SK-N-SH (cell line): Measurements from ENCODE around the gene GLCE. TPM values are rescaled to one million over a fixed set of nuclear protein-coding genes. Genes with fewer than 3 reads are reported as not detected.

Experiments used
- CTCF ChIA-PET: fragments of 300-600, 350-600 bp; formaldehyde crosslinking; extraction: SDS; loops from one replicate; lab custom pipeline; 2021; lab: Yijun Ruan, JAX
- POLR2A ChIA-PET: fragments of 350-600 bp; sonication (Branson Sonifier 250); formaldehyde crosslinking; extraction: SDS; loops from one replicate; lab custom pipeline; 2020; ENCODE audit warnings: antibody characterized with exemption, inconsistent platforms; lab: Yijun Ruan, JAX
- DNase-seq: peaks from one replicate; pipeline ENCODE4 v3.0.0; 2012
- H2AFZ ChIP-seq: fragments of 200-600 bp; sonication (generic); 2 replicates; pipeline ENCODE4 v1.8.1; 2016; ENCODE audit warnings: antibody characterized with exemption, mild to moderate bottlenecking, low read depth
- H3F3A ChIP-seq: fragments of 200-600 bp; sonication (generic); replicated peaks from 2 replicates; pipeline ENCODE3; 2016; ENCODE audit warnings: antibody characterized with exemption, mild to moderate bottlenecking; ENCODE audit not compliant: insufficient read depth
- H3K27ac ChIP-seq, 2 experiments: fragments of 200-500 bp in 1 of 2; fragments of 200-600 bp in 1 of 2; sonication (Bioruptor generic) in 1 of 2; sonication (generic), shearing (Covaris generic) in 1 of 2; 2 replicates each; pipeline versions ENCODE4 v1.5.1 to v1.6.1; 2014 to 2016; ENCODE audit warnings: low read depth in 2 of 2, inconsistent platforms in 1 of 2, low read length in 1 of 2, mild to moderate bottlenecking in 1 of 2, mixed read lengths in 1 of 2
- H3K27me3 ChIP-seq: fragments of 200-600 bp; sonication (generic), shearing (Covaris generic); 2 replicates; pipeline ENCODE4 v1.6.1; 2016; ENCODE audit warnings: mixed run types; ENCODE audit not compliant: insufficient read depth
- H3K36me3 ChIP-seq, 2 experiments: fragments of 200-500 bp in 1 of 2; fragments of 200-600 bp in 1 of 2; sonication (Bioruptor generic) in 1 of 2; sonication (generic) in 1 of 2; replicated peaks in 1 of 2; 2 replicates each; pipeline versions ENCODE3 to v1.5.1; 2014 to 2016; ENCODE audit warnings: low read length in 1 of 2, mild to moderate bottlenecking in 1 of 2; ENCODE audit not compliant: insufficient read depth in 2 of 2, control insufficient read depth in 1 of 2
- H3K4me1 ChIP-seq, 2 experiments: fragments of 200-500 bp in 1 of 2; fragments of 200-600 bp in 1 of 2; sonication (Bioruptor generic) in 1 of 2; sonication (generic), shearing (Covaris generic) in 1 of 2; 2 replicates each; pipeline versions ENCODE4 v1.5.1 to v1.6.1; 2014 to 2016; ENCODE audit warnings: low read depth in 1 of 2, low read length in 1 of 2, mixed run types in 1 of 2; ENCODE audit not compliant: insufficient read depth in 2 of 2, control insufficient read depth in 1 of 2
- H3K4me2 ChIP-seq: fragments of 200-600 bp; sonication (generic), shearing (Covaris generic); 2 replicates; pipeline ENCODE4 v1.6.1; 2017; ENCODE audit warnings: mixed run types
- H3K4me3 ChIP-seq, 2 experiments: fragments of 200-500 bp in 1 of 2; fragments of 200-600 bp in 1 of 2; sonication (Bioruptor generic) in 1 of 2; sonication (generic), shearing (Covaris generic) in 1 of 2; 2 replicates each; pipeline versions ENCODE4 v1.5.1 to v1.8.1; 2014 to 2016; ENCODE audit warnings: low read depth in 2 of 2, inconsistent platforms in 1 of 2, low read length in 1 of 2, mild to moderate bottlenecking in 1 of 2, mixed read lengths in 1 of 2, moderate library complexity in 1 of 2
- H3K79me2 ChIP-seq: fragments of 200-600 bp; sonication (generic); 2 replicates; pipeline ENCODE4 v1.8.1; 2017; ENCODE audit warnings: mild to moderate bottlenecking; ENCODE audit not compliant: insufficient read depth
- H3K9ac ChIP-seq: fragments of 200-600 bp; sonication (generic); 2 replicates; pipeline ENCODE4 v1.6.1; 2017; ENCODE audit warnings: mixed run types
- H3K9me2 ChIP-seq: fragments of 200-600 bp; sonication (generic); 2 replicates; pipeline ENCODE4 v1.6.1; 2017; ENCODE audit warnings: mixed run types
- H3K9me3 ChIP-seq: fragments of 200-600 bp; sonication (generic); 2 replicates; pipeline ENCODE4 v1.6.1; 2017; ENCODE audit warnings: mixed run types, mild to moderate bottlenecking, moderate library complexity
- H4K20me1 ChIP-seq: fragments of 200-600 bp; sonication (generic); 2 replicates; pipeline ENCODE4 v1.6.1; 2017; ENCODE audit warnings: mild to moderate bottlenecking, mixed run types; ENCODE audit not compliant: insufficient read depth
- ELF1 ChIP-seq: IDR thresholded peaks from 2 replicates; pipeline ENCODE4 v1.4.0; 2012
- EP300 ChIP-seq, 2 experiments: IDR thresholded peaks; 2 replicates each; pipeline versions ENCODE4 v1.4.0 to v1.6.1; 2012; ENCODE audit warnings: borderline replicate concordance in 1 of 2, low read depth in 1 of 2, low read length in 1 of 2
- EZH2phosphoT487 ChIP-seq: fragments of 200-600 bp; sonication (generic); IDR thresholded peaks from 2 replicates; pipeline ENCODE4 v1.6.1; 2017; ENCODE audit warnings: low read depth, mixed run types, mild to moderate bottlenecking, antibody characterized with exemption, moderate library complexity, borderline replicate concordance
- FOXJ3 ChIP-seq: sonication (generic); formaldehyde crosslinking; IDR thresholded peaks from 2 replicates; pipeline ENCODE4 v1.5.1; 2020; ENCODE audit warnings: mild to moderate bottlenecking, missing genetic modification reagents
- GABPA ChIP-seq: IDR thresholded peaks from 2 replicates; pipeline ENCODE4 v1.4.0; 2012; ENCODE audit warnings: low read depth, mild to moderate bottlenecking
- MEF2A ChIP-seq: IDR thresholded peaks from 2 replicates; pipeline ENCODE4 v1.4.0; 2012; ENCODE audit warnings: low read depth, borderline replicate concordance
- MXI1 ChIP-seq: IDR thresholded peaks from 2 replicates; pipeline ENCODE4 v1.6.1; 2012; ENCODE audit warnings: mild to moderate bottlenecking, low read depth, low read length, improper control_type of control experiment
- RAD21 ChIP-seq: IDR thresholded peaks from 2 replicates; pipeline ENCODE4 v1.6.1; 2012; ENCODE audit warnings: mild to moderate bottlenecking, low read length
- RCOR1 ChIP-seq: fragments of 150-350 bp; IDR thresholded peaks from 2 replicates; pipeline ENCODE4 v1.6.1; 2017; ENCODE audit warnings: antibody characterized with exemption, low read length
- RFX5 ChIP-seq: IDR thresholded peaks from 2 replicates; pipeline ENCODE4 v1.6.1; 2012; ENCODE audit warnings: mild to moderate bottlenecking, improper control_type of control experiment, low read length
- RXRA ChIP-seq: IDR thresholded peaks from 2 replicates; pipeline ENCODE4 v1.4.0; 2012; ENCODE audit warnings: low read depth, mild to moderate bottlenecking, borderline replicate concordance
- TAF1 ChIP-seq: IDR thresholded peaks from 2 replicates; pipeline ENCODE4 v1.6.1; 2012; ENCODE audit warnings: low read depth, mild to moderate bottlenecking, low read length, moderate library complexity, borderline replicate concordance
- TCF12 ChIP-seq: IDR thresholded peaks from 2 replicates; pipeline ENCODE4 v1.4.0; 2012
- USF1 ChIP-seq: IDR thresholded peaks from 2 replicates; pipeline ENCODE4 v1.4.0; 2012; ENCODE audit warnings: low read depth, borderline replicate concordance
- ZBTB33 ChIP-seq: IDR thresholded peaks from 2 replicates; pipeline ENCODE4 v1.4.0; 2012; ENCODE audit warnings: low read depth, borderline replicate concordance
- WGBS: methylation state at CpG from one replicate; pipeline ENCODE4 v1.1.6; 2017; ENCODE audit warnings: low lambda C conversion rate; 5-methylcytosine and 5-hydroxymethylcytosine counted together
- polyA plus RNA-seq, 3 experiments: library from polyadenylated mRNA; depleted of rRNA; stranded (reverse); fragments of >200 nt; gene quantifications; 2 replicates each; pipeline ENCODE4 v1.2.3, GENCODE V29; 2012
- TF ChIP-seq, protein P1 (sequence below): IDR thresholded peaks from 2 replicates; pipeline ENCODE4; 2012
- TF ChIP-seq, protein P2 (sequence below): IDR thresholded peaks from 2 replicates; pipeline ENCODE4 v1.4.0; 2012; ENCODE audit warnings: low read depth
- TF ChIP-seq, protein P3 (sequence below): fragments of 150-350 bp; IDR thresholded peaks from 2 replicates; pipeline ENCODE4 v1.6.1; 2017; ENCODE audit warnings: antibody characterized with exemption, low read length, low read depth, borderline replicate concordance

The GLCE gene
- polyA plus RNA-seq, 1 of the 3 experiments (the other 2 are of a cell fraction): 19.5 TPM

GRCh38 chr15:69222002-69222474 lies 61.6 kb downstream of the GLCE start:
- no peak for DNase-seq
- TF ChIP-seq RXRA: no peak
- TF ChIP-seq, protein P1, sequence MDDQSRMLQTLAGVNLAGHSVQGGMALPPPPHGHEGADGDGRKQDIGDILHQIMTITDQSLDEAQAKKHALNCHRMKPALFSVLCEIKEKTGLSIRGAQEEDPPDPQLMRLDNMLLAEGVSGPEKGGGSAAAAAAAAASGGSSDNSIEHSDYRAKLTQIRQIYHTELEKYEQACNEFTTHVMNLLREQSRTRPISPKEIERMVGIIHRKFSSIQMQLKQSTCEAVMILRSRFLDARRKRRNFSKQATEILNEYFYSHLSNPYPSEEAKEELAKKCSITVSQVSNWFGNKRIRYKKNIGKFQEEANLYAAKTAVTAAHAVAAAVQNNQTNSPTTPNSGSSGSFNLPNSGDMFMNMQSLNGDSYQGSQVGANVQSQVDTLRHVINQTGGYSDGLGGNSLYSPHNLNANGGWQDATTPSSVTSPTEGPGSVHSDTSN: no peak
- TF ChIP-seq, protein P2, sequence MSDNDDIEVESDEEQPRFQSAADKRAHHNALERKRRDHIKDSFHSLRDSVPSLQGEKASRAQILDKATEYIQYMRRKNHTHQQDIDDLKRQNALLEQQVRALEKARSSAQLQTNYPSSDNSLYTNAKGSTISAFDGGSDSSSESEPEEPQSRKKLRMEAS: no peak
- Histone ChIP-seq H3K4me1 (peaks cover 3% of the 10 kb centered on the region in 2 experiments; a peak in 2 of 4 replicates), H3K4me2 (no peak overlapping the region), H3K4me3 (no peak overlapping the region), H4K20me1 (no peaks in the 10 kb centered on the region), H2AFZ (no peak overlapping the region), H3F3A (no peaks in the 10 kb centered on the region), H3K27me3 (no peaks in the 10 kb centered on the region), H3K9ac (no peak overlapping the region), H3K27ac (no peak overlapping the region), H3K36me3 (peaks cover 0 to 17% of the 10 kb centered on the region in 2 experiments), H3K9me3 (peaks cover 21% of the 10 kb centered on the region; the same call in 1 of the 2 replicates), H3K79me2 (no peaks in the 10 kb centered on the region), H3K9me2 (no peaks in the 10 kb centered on the region; the same call in 1 of the 2 replicates)
- POLR2A ChIA-PET: interaction anchor here (0.9 kb wide), 1 partner anchor 62 kb away, joined by 3 read pairs; the partner anchor contains the start of gene GLCE
- WGBS: 79% methylated on average over 4 of the region's 6 CpGs
- CTCF ChIA-PET: interaction anchor here (4.5 kb wide), 1 partner anchor 163 kb away, joined by 29 read pairs; no protein-coding TSS in a partner anchor

GRCh38 chr15:69223083-69223813 lies 62.8 kb downstream of the GLCE start:
- H2AFZ ChIP-seq: no peak overlapping the region
- TF ChIP-seq TAF1 (no peak), MXI1 (no peak), RAD21 (no peak), EP300 (IDR thresholded peaks at IDR 0.05; ENCODE audit: borderline replicate concordance in 1 of 2, low read depth in 1 of 2, low read length in 1 of 2) (no peak), EZH2phosphoT487 (no peak), ELF1 (no peak), GABPA (no peak), ZBTB33 (no peak), RCOR1 (no peak), TCF12 (no peak), FOXJ3 (no peak), MEF2A (no peak), USF1 (no peak), RFX5 (no peak)
- TF ChIP-seq, protein P3, sequence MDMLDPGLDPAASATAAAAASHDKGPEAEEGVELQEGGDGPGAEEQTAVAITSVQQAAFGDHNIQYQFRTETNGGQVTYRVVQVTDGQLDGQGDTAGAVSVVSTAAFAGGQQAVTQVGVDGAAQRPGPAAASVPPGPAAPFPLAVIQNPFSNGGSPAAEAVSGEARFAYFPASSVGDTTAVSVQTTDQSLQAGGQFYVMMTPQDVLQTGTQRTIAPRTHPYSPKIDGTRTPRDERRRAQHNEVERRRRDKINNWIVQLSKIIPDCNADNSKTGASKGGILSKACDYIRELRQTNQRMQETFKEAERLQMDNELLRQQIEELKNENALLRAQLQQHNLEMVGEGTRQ: no peak
- no peaks in the 10 kb centered on the region for H4K20me1 ChIP-seq
- peaks cover 21% of the 10 kb centered on the region; the same call in 1 of the 2 replicates for H3K9me3 ChIP-seq
- no peaks in the 10 kb centered on the region for H3F3A ChIP-seq
- POLR2A ChIA-PET: interaction anchor here (0.9 kb wide), 1 partner anchor 63 kb away, joined by 3 read pairs; the partner anchor contains the start of gene GLCE
- 90% methylated on average over 4 of the region's 4 CpGs for WGBS
- peaks cover 3% of the 10 kb centered on the region in 2 experiments; a peak in 2 of 4 replicates for H3K4me1 ChIP-seq
- no peaks in the 10 kb centered on the region for H3K79me2 ChIP-seq
- H3K36me3 ChIP-seq: peaks cover 0 to 16% of the 10 kb centered on the region in 2 experiments
- no peaks in the 10 kb centered on the region; the same call in 1 of the 2 replicates for H3K9me2 ChIP-seq
- no peak for DNase-seq
- no peaks in the 10 kb centered on the region for H3K27me3 ChIP-seq
- H3K4me3 ChIP-seq: no peak overlapping the region
- no peak overlapping the region for H3K9ac ChIP-seq
- no peak overlapping the region for H3K27ac ChIP-seq
- no peak overlapping the region for H3K4me2 ChIP-seq
- CTCF ChIA-PET: interaction anchor here (1.1 to 4.5 kb wide), 4 partner anchors 9 to 171 kb away, joined by 3 to 29 read pairs (median 6); no protein-coding TSS in a partner anchor
